Measurements from ENCODE around the gene FOXK2. TPM values are rescaled to one million over a fixed set of nuclear protein-coding genes. Genes with fewer than 3 reads are reported as not detected.
"Not testable (repeated sequence)": the region's sequence is repeated elsewhere in the genome, so short reads cannot be mapped to it uniquely, and the experiment has no call there.

Gene FOXK2
- total RNA-seq, 1 donor: 29.3 TPM

DNA sequence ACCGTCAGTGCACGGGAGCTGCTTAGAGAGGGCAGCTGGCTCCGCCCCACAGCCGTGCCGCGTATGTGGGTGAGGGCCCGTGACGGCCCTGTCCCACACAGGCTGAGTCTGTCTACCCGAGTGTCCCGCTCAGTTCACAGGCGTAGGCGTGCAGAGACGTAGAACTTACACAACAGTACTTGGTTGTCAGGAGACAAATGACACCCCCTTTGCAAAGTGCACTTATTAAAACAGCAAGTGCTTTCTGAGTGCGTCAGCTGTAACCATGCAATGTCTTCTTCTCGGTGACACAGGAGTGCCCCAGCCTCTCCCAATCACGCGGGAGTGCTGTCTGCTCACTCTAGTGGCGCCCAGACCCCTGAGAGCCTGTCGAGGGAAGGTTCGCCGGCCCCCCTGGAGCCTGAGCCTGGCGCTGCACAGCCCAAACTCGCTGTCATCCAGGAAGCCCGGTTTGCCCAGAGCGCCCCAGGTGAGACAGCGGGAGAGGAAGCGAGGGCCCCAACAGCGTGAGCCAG, 64.2 kb downstream of the FOXK2 start:
- H3K4me1 ChIP-seq (ENCODE audit: insufficient read depth, low read length): peaks cover 9% of the 10 kb centered on the region
- no peaks in the 10 kb centered on the region for H3K27me3 ChIP-seq (ENCODE audit: insufficient read depth, low read length)
- H3K27ac ChIP-seq (ENCODE audit: low read depth, low read length): no peak overlapping the region
- no peak overlapping the region for H3K4me2 ChIP-seq (ENCODE audit: insufficient read depth, low read length)
- DNase-seq (ENCODE audit: insufficient read length, low spot score, missing footprints): peak; percentile 58
- H3K79me2 ChIP-seq (ENCODE audit: insufficient read depth, low read length): peaks cover 5% of the 10 kb centered on the region
- TF ChIP-seq, protein P1, sequence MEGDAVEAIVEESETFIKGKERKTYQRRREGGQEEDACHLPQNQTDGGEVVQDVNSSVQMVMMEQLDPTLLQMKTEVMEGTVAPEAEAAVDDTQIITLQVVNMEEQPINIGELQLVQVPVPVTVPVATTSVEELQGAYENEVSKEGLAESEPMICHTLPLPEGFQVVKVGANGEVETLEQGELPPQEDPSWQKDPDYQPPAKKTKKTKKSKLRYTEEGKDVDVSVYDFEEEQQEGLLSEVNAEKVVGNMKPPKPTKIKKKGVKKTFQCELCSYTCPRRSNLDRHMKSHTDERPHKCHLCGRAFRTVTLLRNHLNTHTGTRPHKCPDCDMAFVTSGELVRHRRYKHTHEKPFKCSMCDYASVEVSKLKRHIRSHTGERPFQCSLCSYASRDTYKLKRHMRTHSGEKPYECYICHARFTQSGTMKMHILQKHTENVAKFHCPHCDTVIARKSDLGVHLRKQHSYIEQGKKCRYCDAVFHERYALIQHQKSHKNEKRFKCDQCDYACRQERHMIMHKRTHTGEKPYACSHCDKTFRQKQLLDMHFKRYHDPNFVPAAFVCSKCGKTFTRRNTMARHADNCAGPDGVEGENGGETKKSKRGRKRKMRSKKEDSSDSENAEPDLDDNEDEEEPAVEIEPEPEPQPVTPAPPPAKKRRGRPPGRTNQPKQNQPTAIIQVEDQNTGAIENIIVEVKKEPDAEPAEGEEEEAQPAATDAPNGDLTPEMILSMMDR (IDR thresholded peaks at IDR 0.05; ENCODE audit: extremely low read depth, low read depth, low read length): no peak
- no peak overlapping the region for H3K4me3 ChIP-seq (ENCODE audit: insufficient read depth, low read length)
- peaks cover 48% of the 10 kb centered on the region for H3K36me3 ChIP-seq (ENCODE audit: insufficient read depth, low read length)
- no peaks in the 10 kb centered on the region for H4K20me1 ChIP-seq (ENCODE audit: insufficient read depth, low read length)
- H2AFZ ChIP-seq (ENCODE audit: low read length): no peak overlapping the region
- H3K9me3 ChIP-seq (ENCODE audit: low read depth, low read length): no peaks in the 10 kb centered on the region

DNA sequence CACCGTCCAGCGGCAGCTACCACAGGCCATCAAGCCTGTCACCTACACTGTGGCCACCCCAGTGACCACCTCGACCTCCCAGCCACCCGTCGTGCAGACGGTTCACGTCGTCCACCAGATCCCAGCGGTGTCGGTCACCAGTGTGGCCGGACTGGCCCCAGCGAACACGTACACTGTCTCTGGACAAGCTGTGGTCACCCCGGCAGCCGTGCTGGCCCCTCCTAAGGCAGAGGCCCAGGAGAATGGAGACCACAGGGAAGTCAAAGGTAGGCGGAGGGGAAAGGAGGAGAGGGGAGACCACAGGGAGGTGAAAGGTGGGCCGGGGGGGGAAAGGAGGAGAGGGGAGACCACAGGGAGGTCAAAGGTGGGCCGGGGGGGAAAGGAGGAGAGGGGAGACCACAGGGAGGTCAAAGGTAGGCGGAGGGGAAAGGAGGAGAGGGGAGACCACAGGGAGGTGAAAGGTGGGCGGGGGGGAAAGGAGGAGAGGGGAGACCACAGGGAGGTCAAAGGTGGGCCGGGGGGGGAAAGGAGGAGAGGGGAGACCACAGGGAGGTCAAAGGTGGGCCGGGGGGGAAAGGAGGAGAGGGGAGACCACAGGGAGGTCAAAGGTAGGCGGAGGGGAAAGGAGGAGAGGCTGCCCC, 66.5 kb downstream of the FOXK2 start:
- peak; percentile 52 for DNase-seq (ENCODE audit: insufficient read length, low spot score, missing footprints)
- not testable (repeated sequence) for H2AFZ ChIP-seq (ENCODE audit: low read length); H3K4me1 ChIP-seq (ENCODE audit: insufficient read depth, low read length); H4K20me1 ChIP-seq (ENCODE audit: insufficient read depth, low read length); H3K4me2 ChIP-seq (ENCODE audit: insufficient read depth, low read length); H3K79me2 ChIP-seq (ENCODE audit: insufficient read depth, low read length); H3K9me3 ChIP-seq (ENCODE audit: low read depth, low read length); H3K27me3 ChIP-seq (ENCODE audit: insufficient read depth, low read length); H3K4me3 ChIP-seq (ENCODE audit: insufficient read depth, low read length); H3K27ac ChIP-seq (ENCODE audit: low read depth, low read length)
- peaks cover 48% of the 10 kb centered on the region for H3K36me3 ChIP-seq (ENCODE audit: insufficient read depth, low read length)

DNA sequence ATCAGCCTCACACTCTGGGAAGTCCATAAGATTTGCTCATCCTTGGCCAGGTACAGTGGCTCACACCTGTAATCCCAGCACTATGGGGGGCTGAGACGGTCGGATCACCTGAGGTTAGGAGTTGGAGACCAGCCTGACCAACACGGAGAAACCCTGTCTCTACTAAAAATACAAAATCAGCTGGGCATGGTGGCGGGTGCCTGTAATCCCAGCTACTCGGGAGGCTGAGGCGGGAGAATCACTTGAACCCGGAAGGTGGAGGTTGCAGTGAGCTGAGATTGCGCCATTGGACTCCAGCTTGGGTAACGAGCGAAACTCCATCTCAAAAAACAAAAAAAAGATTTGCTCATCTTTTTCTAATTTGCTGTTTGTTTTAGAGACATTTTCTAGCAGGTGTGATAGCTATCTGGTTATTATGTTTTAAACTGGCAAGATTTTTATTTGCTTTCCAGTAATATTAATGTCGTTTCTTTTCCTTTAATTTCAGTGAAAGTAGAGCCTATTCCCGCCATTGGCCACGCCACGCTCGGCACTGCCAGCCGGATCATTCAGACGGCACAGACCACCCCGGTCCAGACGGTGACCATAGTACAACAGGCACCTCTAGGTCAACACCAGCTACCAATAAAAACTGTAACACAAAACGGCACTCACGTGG, 67.2 kb downstream of the FOXK2 start:
- Histone ChIP-seq H3K4me3 (ENCODE audit: insufficient read depth, low read length) (no peak overlapping the region), H3K27ac (ENCODE audit: low read depth, low read length) (no peak overlapping the region), H3K36me3 (ENCODE audit: insufficient read depth, low read length) (peaks cover 48% of the 10 kb centered on the region), H3K79me2 (ENCODE audit: insufficient read depth, low read length) (peaks cover 3% of the 10 kb centered on the region), H3K4me1 (ENCODE audit: insufficient read depth, low read length) (peaks cover 9% of the 10 kb centered on the region), H3K27me3 (ENCODE audit: insufficient read depth, low read length) (no peaks in the 10 kb centered on the region), H3K9me3 (ENCODE audit: low read depth, low read length) (no peaks in the 10 kb centered on the region), H3K4me2 (ENCODE audit: insufficient read depth, low read length) (no peak overlapping the region), H4K20me1 (ENCODE audit: insufficient read depth, low read length) (peaks cover 4% of the 10 kb centered on the region), H2AFZ (ENCODE audit: low read length) (no peak overlapping the region)
- TF ChIP-seq, protein P1 (IDR thresholded peaks at IDR 0.05; ENCODE audit: extremely low read depth, low read depth, low read length): no peak
- DNase-seq (ENCODE audit: insufficient read length, low spot score, missing footprints): peak; percentile 71

DNA sequence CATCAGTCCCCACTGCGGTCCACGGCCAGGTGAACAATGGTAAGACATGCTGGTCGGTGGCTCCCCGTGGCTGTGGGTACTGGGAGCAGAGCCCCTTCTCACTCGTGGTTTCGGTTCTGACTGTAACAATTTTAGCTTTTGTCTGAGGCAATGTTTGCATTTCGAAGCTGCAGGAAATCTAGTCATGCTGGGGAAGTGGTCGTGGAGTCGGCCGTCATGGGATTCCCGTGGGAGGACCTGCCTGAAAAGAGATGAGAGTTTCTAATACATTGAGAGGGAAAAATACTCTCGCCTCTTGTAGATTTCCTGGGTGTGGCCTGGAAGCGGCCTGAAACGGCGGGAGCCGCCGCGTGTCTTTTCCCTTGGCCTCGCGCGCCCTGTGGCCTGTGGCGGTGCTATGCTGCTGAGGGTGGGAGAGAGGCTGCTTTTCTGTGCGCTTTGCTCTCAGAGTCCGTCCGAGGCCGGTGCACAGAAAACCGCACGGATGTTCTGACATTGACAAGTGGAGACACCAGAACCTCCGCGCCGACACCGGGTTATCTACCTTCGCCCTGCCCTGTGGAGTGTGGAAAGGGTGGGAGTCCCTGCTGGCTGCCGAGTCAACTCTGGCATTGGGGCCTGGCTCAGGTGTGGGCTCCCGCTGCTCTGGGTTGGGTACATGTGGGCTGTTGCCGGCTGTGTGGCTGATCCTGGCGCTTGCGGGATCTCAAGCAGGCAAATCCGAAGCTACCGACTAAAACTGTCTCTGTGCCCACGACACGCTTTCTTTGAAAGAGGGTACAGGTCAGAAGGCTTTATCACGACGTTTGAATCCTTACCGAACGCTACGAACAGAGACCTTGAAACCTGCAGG, 67.9 kb downstream of the FOXK2 start:
- peaks cover 48% of the 10 kb centered on the region for H3K36me3 ChIP-seq (ENCODE audit: insufficient read depth, low read length)
- peaks cover 3% of the 10 kb centered on the region for H3K79me2 ChIP-seq (ENCODE audit: insufficient read depth, low read length)
- no peaks in the 10 kb centered on the region for H3K9me3 ChIP-seq (ENCODE audit: low read depth, low read length)
- TF ChIP-seq, protein P1 (IDR thresholded peaks at IDR 0.05; ENCODE audit: extremely low read depth, low read depth, low read length): no peak
- no peaks in the 10 kb centered on the region for H3K27me3 ChIP-seq (ENCODE audit: insufficient read depth, low read length)
- peaks cover 3% of the 10 kb centered on the region for H3K4me1 ChIP-seq (ENCODE audit: insufficient read depth, low read length)
- peaks cover 9% of the 10 kb centered on the region for H4K20me1 ChIP-seq (ENCODE audit: insufficient read depth, low read length)
- H2AFZ ChIP-seq (ENCODE audit: low read length): no peak overlapping the region
- no peak overlapping the region for H3K4me3 ChIP-seq (ENCODE audit: insufficient read depth, low read length)
- H3K4me2 ChIP-seq (ENCODE audit: insufficient read depth, low read length): no peak overlapping the region
- peak; percentile 85 for DNase-seq (ENCODE audit: insufficient read length, low spot score, missing footprints)
- H3K27ac ChIP-seq (ENCODE audit: low read depth, low read length): no peak overlapping the region

All from osteoblast (primary cell).